GM21717 (cell line): ENCODE data around the gene IGF2BP2.
"Not testable (repeated sequence)": the region's sequence is repeated elsewhere in the genome, so short reads cannot be mapped to it uniquely, and the experiment has no call there.

Source experiments
- ATAC-seq: cut with Tn5 transposase; IDR thresholded peaks from one replicate; pipeline ENCODE4 v1.9.1; 2021; ENCODE audit warnings: mild to moderate bottlenecking, moderate library complexity; ENCODE audit not compliant: unreplicated experiment

Gene IGF2BP2

DNA sequence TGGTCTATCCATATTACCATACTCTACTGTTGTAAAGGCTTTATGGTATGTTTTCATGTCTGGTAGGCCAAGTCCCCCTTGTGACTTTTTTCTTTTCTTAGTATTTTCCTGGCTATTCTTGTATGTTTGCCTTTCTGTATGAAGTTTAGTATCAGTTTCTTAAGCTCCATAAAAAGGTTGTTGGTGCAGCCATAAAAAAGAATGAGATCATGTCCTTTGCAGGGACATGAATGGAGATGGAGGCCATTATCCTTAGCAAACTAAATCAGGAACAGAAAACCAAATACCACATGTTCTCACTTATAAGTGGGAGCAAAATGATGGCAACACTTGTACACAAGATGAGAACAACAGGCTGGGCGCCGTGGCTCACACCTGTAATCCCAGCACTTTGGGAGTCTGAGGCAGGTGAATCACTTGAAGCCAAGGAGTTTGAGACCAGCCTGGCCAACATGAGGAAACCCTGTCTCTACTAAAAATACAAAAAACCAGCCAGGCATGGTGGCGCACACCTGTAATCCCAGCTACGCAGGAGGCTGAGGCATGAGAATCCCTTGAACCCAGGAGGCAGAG is 13.7 kb upstream of the IGF2BP2 start:
- ATAC-seq, result not testable (repeated sequence)

DNA sequence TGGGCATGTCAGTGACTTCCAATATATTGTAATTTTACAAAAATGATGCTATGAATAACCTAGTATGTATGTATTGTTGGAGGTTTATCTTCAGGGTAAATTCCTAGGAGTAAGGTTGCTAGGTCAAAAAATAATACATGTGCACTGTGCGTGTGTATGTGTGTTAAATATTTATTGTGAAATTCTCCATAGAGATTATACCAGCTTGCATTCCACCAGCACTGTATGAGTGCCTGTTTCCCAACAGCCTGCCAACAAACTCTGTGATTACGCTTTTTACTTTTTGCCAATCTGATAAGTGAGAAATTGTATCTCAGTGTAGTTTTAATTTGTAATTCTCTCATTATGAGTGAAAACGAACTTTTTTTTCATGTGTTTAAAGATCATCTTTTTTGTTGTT is 12.6 kb upstream of the IGF2BP2 start:
- no peak for ATAC-seq

DNA sequence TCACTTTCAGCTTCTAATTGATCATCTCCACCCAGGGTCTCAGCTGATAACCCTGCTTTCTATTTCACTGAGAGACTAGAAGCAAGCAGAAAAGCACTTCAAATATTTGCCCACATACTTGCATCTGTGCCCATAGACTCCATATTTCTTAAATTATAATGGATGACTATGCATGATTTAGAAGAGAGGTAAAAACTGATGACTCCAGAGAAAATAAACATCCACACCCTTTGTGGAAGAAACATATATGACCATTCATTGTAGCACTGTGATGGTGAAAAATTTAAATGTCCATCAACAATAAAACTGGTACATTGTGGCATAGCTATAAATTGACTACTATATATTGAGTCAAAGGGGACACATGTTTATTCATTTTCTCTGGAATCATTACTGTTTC is 7.1 kb upstream of the IGF2BP2 start:
- no peak for ATAC-seq

DNA sequence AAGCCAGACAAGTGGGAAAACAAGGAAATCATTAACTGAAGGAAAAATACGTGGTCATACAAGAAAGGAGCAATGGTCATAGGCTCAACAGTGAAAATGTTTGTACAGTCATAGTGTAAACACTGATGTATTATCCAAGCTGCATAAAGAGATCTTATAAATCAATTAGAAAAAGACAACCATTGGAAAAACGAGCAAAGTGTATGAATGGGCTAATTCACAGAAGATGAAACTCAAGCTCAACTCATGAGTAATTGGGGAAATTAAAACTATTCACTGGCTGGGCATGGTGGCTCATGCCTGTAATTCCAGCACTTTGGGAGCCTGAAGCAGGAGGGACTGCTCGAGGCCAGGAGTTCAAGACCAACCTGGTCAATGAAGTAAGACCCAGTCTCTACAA is 6.4 kb upstream of the IGF2BP2 start:
- ATAC-seq, result no peak

DNA sequence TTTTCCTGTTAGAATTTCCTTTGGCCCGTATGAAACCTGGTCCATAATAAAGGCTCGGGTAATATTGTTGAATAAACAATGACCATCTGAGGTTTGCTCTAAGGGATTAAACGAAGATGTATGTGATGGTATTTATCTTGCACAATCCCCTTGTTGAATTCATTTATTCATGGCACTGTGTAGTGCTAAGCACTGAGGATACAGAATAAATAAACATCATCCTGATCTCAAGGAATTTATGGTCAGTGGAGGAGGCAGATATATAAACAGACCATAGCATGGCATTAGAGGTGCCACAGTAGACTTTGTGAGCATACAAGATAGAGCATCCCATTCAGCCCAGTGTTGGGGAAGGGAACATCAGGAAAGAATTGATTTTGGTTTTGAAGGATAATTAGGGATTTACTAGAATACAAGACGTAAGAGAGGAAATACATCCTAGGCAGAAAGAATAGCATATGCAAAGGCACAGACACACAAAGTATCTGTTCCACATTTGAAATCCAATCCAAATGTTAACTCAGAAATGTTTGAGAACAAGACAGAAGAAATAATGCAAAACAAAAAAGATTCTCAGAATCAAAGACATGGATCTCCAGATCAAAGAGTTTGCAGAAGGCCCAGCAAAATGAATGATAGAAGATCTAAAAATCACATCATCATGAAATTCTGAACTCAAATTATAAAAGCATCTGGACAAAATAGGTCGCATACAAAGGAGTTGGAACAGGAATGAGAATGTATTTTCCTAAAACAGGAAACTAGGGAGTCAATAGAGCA is 5.4 kb upstream of the IGF2BP2 start:
- no peak for ATAC-seq

DNA sequence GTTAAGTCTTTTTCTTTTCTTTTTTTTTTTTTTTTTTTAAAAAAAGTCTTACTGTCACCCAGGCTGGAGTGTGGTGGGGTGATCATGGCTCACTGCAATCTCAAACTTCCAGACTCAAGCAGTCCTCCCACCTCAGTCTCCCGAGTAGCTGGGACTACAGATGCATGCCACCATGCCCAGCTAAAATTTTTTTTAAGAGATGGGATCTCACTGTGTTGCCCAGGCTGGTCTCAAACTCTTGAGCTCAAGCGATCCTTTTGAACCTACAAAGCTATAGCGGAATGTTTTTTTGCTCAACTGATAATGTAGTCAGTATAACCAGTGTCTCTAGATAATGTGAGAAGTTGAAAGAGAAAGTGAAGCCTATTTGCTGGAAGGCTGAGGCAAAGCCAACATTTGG is 3.9 kb upstream of the IGF2BP2 start:
- ATAC-seq, result no peak

DNA sequence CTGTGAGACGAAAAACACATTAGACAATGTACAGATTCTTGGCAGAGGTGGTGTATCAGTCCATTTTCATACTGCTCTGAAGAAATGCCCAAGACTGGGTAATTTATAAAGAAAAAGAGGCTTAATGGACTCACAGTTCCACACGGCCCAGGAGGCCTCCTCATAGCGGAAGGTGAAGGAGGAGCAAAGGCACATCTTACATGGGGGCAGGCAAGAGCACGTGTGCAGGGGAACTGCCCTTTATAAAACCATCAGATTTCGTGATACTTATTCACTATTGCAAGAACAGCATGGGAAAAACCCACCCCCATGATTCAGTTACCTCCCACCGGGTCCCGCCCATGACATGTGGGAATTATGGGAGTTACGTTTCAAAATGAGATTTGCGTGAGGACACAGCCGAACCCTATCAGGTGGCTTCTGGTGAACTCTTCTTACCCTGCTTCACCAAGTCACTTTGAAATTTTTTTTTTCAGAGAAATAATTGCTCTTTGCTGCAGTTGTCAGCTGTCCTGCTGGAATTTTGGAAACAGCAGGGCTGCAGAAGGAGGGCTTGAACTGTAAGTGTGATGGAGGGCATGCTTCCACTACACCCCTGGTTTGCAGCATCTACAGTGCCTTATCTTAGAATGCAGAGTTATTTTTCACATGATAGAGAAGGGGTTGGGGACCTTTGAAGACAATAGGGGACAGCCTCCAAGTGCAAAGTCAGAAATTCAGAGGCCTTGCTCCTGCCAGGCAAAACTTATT is 2.9 kb upstream of the IGF2BP2 start:
- ATAC-seq, result no peak

DNA sequence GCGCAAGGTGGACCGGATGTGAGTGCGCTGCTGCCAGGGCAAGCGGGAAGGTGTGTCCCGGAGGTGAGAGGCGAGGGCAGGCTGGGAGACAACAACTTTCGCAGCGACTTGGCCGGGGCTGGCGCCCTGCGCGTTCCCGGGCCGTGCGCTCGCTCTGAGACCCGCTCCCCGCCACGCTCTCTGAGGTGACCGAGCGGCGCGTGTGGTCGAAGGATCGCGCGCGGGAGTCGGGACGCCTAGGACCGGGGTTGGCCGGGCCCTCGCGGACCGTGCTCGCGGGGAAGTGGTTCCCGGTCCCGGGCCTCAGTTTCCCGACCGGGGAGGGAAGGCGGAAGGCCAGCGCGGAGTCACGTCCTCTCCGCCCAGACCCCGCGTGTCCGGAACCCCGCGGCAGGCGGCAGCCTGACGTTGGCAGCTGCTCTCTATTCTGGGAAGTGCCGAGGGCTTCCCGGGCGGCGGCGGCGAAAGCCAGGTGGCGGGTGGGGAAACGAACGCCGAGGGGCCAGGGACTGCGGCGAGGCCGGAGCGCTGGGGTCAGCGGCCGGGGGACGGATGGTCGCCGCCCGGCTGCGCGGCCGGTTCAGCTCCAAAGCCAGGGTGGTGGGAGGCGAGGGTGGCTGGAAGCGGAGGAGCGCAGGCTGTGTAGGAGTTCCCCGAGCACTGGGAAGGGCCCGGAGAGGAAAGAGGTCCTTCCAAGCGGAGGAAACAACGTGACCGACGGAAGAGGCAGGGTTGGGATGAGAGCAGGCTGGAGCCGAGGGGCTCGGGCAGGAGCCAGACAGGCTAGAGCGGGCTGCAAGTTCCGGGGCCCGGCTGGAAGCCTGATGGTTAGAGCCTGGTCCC is 1.0 kb upstream of the IGF2BP2 start:
- peak; percentile 38 for ATAC-seq

DNA sequence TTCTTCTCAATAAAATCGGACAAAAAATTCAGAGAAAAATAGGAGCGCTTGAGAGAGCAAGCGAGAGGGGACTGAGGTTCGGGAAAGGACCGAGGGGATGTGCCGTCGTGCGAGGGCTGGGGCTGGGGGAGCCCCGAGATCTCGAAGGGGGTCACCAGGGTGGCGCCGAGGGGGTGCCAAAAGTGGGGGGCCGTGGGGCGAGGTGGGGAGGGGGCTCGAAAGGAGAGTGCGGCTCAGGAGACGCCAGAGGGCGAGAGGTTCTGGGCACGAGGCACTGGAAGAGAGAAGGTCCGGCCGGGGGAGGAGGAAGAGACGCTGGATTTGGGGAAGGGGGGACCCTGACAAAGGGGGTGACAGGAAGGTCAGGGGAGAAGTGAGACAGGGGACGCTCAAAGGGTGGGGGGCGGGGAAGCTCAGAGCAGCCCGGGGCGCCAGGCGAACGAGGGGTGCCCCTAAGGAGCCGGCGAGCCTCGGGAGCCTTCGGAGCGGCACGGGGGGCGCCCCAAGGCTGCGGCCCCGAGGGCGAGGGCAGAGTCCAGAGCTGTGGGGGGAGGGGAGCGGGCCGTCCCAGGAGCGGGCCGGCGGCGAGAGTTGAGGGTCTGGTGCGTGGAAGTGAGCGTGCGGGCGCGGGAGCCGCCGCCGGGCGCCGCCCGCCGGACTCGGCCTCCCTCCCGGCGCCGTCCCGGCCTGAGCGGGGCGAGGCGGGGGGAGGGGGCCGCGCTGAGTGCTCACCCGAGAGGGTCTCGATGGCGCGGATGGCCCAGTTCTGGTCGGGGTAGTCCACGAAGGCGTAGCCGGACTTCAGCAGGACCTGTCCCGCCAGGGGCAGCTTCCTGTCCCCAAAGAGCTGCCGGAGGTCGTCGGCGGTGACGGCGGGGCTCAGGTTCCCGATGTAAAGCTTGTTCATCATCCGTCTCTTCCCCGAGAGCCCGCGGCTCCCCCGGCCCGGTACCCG is 514 bp downstream of the IGF2BP2 start:
- ATAC-seq, result no peak

DNA sequence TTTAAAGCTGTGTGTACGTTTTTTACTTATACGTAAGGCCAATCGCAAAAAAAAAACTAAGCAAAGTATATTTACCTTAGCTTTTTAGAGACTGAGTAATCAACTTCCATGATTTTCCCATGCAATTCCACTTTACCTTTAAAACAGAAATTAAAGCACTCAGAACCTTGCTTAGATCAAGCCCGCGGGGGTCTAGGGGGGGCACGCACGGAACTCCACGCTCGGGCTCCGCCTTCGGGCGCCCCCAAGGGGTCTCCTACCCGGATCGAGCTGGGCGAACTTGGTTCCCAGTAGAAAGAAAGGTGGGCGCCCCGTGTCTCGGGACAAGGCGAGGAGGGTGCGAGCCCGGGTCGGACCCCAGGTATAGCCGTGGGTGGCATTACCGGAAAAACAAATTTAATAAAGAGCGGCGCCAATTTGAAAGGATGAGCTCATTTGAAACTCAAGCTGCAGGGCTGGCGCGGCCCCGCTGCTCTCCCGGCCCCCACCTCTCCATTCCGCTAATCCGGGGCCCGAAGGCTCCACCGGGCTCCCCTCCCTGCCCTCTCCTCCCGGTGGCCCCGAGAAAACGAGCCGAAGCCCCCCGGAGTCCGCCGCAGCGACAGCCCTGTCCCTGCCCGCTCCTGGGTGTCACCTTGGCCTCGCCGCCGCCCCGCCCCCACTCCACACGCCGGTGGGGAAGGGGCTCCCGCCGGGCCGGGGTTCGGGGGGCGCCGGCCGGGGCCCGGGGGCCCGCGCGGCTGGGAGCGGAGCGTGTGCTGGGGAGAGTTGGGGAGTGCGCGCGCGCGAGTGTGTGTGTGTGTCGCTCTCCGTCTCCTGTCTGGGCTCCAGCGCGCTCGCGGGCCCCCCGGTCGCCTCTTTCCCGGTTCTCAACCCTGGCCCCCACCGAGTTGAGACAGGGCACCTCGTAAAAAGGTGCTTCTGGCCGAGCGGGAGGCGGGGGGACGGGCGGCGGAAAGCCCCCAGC is 1.5 kb downstream of the IGF2BP2 start:
- ATAC-seq, result no peak

DNA sequence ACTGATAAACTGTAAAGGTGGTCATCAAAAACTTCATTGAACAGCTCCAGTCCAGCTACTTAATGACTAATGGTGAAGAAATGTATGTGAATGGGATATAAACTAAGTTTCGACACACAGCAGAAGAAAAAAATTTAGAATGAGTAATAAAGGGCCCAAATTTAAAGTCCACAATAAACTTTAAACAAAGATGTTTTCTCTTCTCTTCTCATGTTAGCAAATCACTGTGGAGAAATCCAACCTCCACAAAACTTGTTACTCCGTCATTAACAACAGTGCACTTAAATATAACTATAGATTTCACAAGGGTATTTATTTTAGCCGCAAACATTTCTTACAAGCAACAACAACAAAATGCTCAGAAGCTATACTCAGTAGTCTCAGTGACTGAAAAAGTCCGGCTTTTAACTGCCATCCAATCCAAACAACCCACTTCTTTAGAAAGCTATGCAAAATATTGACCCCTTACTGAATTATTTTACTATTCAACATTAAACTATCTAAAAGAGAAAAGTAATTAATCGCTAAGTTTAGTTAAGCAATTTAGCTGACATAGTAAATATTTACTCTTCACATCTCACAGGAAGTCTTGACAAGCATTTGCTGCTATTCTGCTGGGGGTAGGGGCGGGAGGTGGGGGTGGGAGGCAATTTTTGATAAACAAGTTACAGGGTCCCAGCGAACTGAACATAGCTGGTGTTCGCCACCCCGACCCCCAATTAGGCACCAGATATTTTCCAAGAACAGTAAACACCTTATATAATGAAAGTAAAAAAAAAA is 2.4 kb downstream of the IGF2BP2 start:
- ATAC-seq, result no peak

DNA sequence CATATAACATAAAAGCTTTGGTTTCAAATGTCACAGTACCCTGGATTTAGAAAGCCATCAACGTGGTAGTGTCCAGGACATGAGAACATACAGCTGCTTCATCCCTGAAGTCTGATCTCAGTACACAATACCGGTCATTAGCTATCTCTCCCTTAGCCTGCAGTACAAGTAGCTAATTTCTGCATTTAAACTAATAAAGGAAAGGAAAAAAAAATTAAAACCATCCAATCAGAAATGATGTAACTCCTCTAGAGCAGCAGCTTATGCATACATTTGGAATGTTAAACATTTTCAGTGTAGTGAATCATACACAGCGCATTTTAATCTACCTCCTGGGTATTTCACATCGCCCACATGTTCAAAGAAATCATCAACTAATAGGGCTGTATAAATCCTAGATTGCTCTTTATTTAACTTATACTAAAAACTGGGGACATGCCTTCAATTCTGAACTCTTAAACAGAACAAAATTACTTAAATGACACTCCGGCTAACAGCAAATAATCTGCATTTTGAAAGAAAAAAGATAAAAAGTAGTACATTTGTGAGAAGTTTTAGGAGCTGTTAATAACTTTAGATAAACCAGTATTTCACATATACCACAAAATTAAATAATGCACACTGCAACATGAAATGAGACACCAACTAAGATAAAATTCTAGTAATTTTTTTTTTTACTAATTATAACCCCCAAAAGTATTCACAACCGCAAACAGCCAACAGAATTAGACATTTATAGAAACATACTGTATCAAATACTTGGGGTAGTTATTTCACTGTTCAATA is 3.7 kb downstream of the IGF2BP2 start:
- ATAC-seq, result no peak

DNA sequence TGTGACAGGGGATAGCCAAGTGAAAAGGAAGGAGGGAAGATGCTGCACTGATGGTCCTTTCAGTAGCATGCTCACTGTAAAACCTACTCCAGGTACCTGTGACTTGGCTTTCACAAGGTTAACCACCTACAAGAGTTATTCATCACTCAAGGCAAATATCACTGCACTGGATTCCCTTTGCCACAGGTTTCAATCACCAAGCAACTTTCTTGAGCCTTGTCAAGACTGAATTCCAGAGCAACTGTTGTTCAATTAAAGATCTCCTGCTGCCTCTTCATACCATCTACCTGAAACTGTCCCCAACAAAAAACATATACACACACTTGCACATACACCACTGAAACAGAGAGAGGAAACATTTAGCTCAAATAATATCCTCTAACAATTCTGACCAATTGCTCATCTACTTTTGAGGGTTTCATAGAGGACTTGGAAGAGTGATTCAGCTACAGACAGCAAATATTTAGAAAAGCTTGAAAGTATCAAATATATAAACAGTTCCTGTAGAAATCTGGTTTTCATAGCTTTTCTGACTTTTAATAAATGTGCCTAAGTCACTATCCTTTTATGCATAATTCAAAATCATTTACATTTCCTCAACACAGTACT is 6.5 kb downstream of the IGF2BP2 start:
- no peak for ATAC-seq

DNA sequence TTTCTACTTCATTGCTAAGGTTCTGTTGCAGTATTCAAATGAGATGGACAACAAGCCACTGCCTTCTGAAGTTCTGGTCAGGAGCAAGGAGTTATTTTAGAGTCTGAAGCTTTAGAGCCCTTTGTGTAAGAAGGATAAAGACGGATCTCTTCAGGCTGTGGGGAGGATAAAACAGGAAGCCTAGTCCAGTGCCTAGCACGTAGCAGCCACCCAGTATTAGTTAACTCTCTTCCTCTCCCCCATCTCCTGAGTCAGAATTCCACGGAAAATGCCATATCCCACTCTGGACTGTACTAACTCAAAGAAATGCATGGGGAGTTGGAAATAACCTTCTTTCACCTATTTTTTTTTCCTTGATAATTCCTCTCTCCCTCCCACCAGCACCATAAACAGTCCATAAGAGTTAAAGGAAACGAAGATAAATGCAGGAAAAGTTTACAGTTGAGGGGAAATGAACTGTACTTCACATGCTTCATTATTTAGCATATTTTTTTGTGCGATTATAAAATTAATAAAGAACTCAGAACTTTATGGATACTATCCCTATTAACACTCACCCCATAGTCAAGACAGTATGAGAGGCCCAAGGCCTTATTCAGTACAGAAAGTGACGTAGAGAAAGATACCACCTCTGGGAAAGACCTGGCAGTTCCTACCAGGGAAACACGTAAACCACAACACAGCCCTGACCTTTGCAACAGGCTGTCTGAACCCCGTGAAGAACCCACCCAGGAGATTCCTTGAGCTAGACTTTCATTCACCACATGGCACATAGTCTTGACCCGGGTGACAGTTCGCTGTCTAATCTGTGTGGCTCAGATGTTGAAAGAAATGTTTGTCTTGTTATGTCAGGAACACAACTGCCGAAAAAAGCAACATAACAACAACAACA is 9.2 kb downstream of the IGF2BP2 start:
- ATAC-seq, result no peak

DNA sequence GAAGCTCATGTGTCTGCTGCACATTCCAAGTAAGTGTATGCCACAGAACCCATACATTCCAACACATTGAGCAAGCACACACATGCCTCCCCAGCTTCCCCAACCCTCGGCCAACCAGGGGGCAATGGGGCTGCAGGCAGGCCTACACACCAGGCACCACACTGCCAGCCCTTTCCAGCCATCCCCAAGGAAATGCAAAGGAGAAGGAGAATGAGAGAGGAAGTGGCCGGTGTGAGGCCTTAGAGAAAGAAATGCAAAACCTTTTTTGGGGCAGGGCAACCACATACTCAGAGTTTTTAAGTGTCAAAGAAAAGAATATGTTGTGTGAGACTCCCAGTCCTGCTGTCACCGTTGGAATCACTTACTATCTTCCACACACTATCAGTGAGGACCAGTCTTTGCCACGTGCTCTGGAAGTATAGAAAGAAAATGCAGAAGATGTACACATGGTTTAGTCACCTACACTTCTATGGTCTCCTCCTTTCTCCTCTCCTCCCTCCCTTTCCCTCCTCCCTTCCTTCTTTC is 11.1 kb downstream of the IGF2BP2 start:
- no peak for ATAC-seq

DNA sequence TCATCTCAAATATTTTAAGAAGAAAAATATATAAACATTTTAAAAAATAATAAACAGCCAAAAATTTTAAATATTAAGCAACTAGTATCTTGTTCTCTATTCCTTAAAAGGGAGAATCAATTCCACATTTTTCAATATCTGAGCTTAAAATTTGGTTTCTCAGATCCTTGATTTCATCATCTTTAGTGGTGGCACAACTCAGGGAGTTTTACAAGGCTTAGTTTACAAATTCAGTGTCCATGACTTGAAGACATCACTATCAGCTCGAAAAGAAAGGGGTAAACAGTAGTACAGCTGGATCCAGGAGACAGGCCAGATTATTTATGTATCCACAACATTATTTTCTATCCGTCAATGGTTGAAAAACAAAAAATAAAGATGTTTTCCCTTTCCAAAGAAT is 11.6 kb downstream of the IGF2BP2 start:
- ATAC-seq, result no peak
